ENCODE measurements around the gene SLC16A9. TPM values are rescaled to one million over a fixed set of nuclear protein-coding genes. Genes with fewer than 3 reads are reported as not detected.
"Not testable (repeated sequence)": the region's sequence is repeated elsewhere in the genome, so short reads cannot be mapped to it uniquely, and the experiment has no call there.

The SLC16A9 gene
- total RNA-seq, 1 experiment from 2014 or later: 4.1 TPM

- H3K4me1 ChIP-seq (ENCODE audit: insufficient read depth, low read length): no peaks in the 10 kb centered on the region
- H2BK12ac ChIP-seq (ENCODE audit: insufficient read length, low read depth, low read length): no peak overlapping the region
- H3K4me2 ChIP-seq (ENCODE audit: insufficient read depth, insufficient read length, low read length): no peak overlapping the region
- no peaks in the 10 kb centered on the region for H4K20me1 ChIP-seq (ENCODE audit: control insufficient read depth, insufficient read depth, insufficient read length)
- H3K56ac ChIP-seq (ENCODE audit: insufficient read length, low read depth, low read length): no peak overlapping the region
- Mint-ChIP-seq H3K27me3 (ENCODE audit: low read depth) (no peaks in the 10 kb centered on the region; the same call in 1 of the 2 replicates), H3K4me1 (peaks cover 3 to 4% of the 10 kb centered on the region in 2 experiments; a peak in 3 of 4 replicates), H3K27ac (no peak overlapping the region), H3K9me3 (peaks cover 3% of the 10 kb centered on the region in 2 experiments; a peak in 2 of 5 replicates), H3K4me3 (no peak overlapping the region), H3K36me3 (ENCODE audit: insufficient read depth in 1 of 3, low read depth in 3 of 3) (peaks cover 0 to 12% (median 3%) of the 10 kb centered on the region in 3 experiments; a peak in 2 of 7 replicates)
- H4K5ac ChIP-seq (ENCODE audit: insufficient read length, low read depth, low read length): no peak overlapping the region
- H3K23ac ChIP-seq (ENCODE audit: insufficient read length, low read depth, low read length): no peak overlapping the region
- no peaks in the 10 kb centered on the region for H3K79me1 ChIP-seq (ENCODE audit: insufficient read depth, low read depth, low read length, poor library complexity, severe bottlenecking)
- no peak for TF ChIP-seq CTCF (conservative IDR thresholded peaks at IDR 0.05)
- H2AK5ac ChIP-seq (ENCODE audit: insufficient read length, low read length): no peak overlapping the region
- no peak overlapping the region for H3K9ac ChIP-seq (ENCODE audit: extremely low read depth, insufficient read length, low read length)
- no peaks in the 10 kb centered on the region for H3K27me3 ChIP-seq (ENCODE audit: insufficient read depth, low read length)
- H3K27ac ChIP-seq (ENCODE audit: insufficient read length, low read depth, low read length): no peak overlapping the region
- H3K79me2 ChIP-seq (ENCODE audit: insufficient read depth, low read length): no peaks in the 10 kb centered on the region
- H3K4ac ChIP-seq (ENCODE audit: low read depth, low read length): no peak overlapping the region
- no peak overlapping the region for H2BK120ac ChIP-seq (ENCODE audit: low read depth, low read length, poor library complexity, severe bottlenecking)
- H2AFZ ChIP-seq (ENCODE audit: low read length): no peak overlapping the region
- H3K18ac ChIP-seq (ENCODE audit: insufficient read length, low read depth, low read length): no peak overlapping the region
- no peak overlapping the region for H2BK15ac ChIP-seq (ENCODE audit: low read depth, low read length)
- no peak overlapping the region for H4K8ac ChIP-seq (replicated peaks; ENCODE audit: insufficient read length, low read depth, low read length)
- DNase-seq: no peak
- no peaks in the 10 kb centered on the region for H3K23me2 ChIP-seq (ENCODE audit: insufficient read length, low read depth, low read length, poor library complexity, severe bottlenecking)
- H3K14ac ChIP-seq (ENCODE audit: insufficient read depth, low read length): no peak overlapping the region
- no peak overlapping the region for H2BK5ac ChIP-seq (ENCODE audit: insufficient read length, low read length)
- no peak overlapping the region for H4K91ac ChIP-seq (ENCODE audit: insufficient read length, low read depth, low read length)
- no peak overlapping the region for H2BK20ac ChIP-seq (ENCODE audit: low read depth, low read length, poor library complexity, severe bottlenecking)
- H3T11ph ChIP-seq (ENCODE audit: low read length): no peak overlapping the region
- no CpG with 5 or more reads among the region's 3 CpGs for WGBS (ENCODE audit: extremely low coverage, insufficient read length, low lambda C conversion rate)
- no peaks in the 10 kb centered on the region for H3K9me3 ChIP-seq (ENCODE audit: control insufficient read depth, low read depth, low read length)
These were observed 24.4 kb upstream of the SLC16A9 start for GRCh38 chr10:59734014-59734462.

GRCh38 chr10:59733321-59734013 is 23.8 kb upstream of the SLC16A9 start:
- H3K27me3 ChIP-seq (ENCODE audit: insufficient read depth, low read length); H3K4ac ChIP-seq (ENCODE audit: low read depth, low read length); H3K79me1 ChIP-seq (ENCODE audit: insufficient read depth, low read depth, low read length, poor library complexity, severe bottlenecking); H2BK5ac ChIP-seq (ENCODE audit: insufficient read length, low read length); H3K79me2 ChIP-seq (ENCODE audit: insufficient read depth, low read length); H4K20me1 ChIP-seq (ENCODE audit: control insufficient read depth, insufficient read depth, insufficient read length); H3K27me3 Mint-ChIP-seq (ENCODE audit: low read depth); H2AK5ac ChIP-seq (ENCODE audit: insufficient read length, low read length); H3K9ac ChIP-seq (ENCODE audit: extremely low read depth, insufficient read length, low read length); H3T11ph ChIP-seq (ENCODE audit: low read length); H3K4me2 ChIP-seq (ENCODE audit: insufficient read depth, insufficient read length, low read length); H3K4me3 Mint-ChIP-seq; H2BK15ac ChIP-seq (ENCODE audit: low read depth, low read length); H2AFZ ChIP-seq (ENCODE audit: low read length); H3K4me1 Mint-ChIP-seq; H2BK12ac ChIP-seq (ENCODE audit: insufficient read length, low read depth, low read length); H3K23ac ChIP-seq (ENCODE audit: insufficient read length, low read depth, low read length); H3K9me3 Mint-ChIP-seq; H3K14ac ChIP-seq (ENCODE audit: insufficient read depth, low read length); H3K4me1 ChIP-seq (ENCODE audit: insufficient read depth, low read length); H3K18ac ChIP-seq (ENCODE audit: insufficient read length, low read depth, low read length); H3K23me2 ChIP-seq (ENCODE audit: insufficient read length, low read depth, low read length, poor library complexity, severe bottlenecking); H2BK20ac ChIP-seq (ENCODE audit: low read depth, low read length, poor library complexity, severe bottlenecking); DNase-seq; H3K9me3 ChIP-seq (ENCODE audit: control insufficient read depth, low read depth, low read length); H2BK120ac ChIP-seq (ENCODE audit: low read depth, low read length, poor library complexity, severe bottlenecking); H3K27ac ChIP-seq (ENCODE audit: insufficient read length, low read depth, low read length); H3K27ac Mint-ChIP-seq; H4K91ac ChIP-seq (ENCODE audit: insufficient read length, low read depth, low read length); H4K5ac ChIP-seq (ENCODE audit: insufficient read length, low read depth, low read length); H4K8ac ChIP-seq (replicated peaks; ENCODE audit: insufficient read length, low read depth, low read length); H3K56ac ChIP-seq (ENCODE audit: insufficient read length, low read depth, low read length): not testable (repeated sequence)
- peaks cover 0 to 12% (median 3%) of the 10 kb centered on the region in 3 experiments; a peak in 2 of 7 replicates for H3K36me3 Mint-ChIP-seq (ENCODE audit: insufficient read depth in 1 of 3, low read depth in 3 of 3)
- no CpG with 5 or more reads among the region's 16 CpGs for WGBS (ENCODE audit: extremely low coverage, insufficient read length, low lambda C conversion rate)

All from H9 (cell line).